HL-60 (cell line): Measurements from ENCODE around the gene MANBA.

ENCODE experiments used
- DNase-seq, 2 experiments: peaks; one replicate each; pipeline ENCODE4 v3.0.0-alpha.2; 2010 to 2020; ENCODE audit warnings: low read depth in 1 of 2, low spot score in 1 of 2
- H3K27ac ChIP-seq: fragments of 250-450 bp; sonication (Bioruptor Pico); replicated peaks from 2 replicates; pipeline ENCODE4 v1.5.1; 2020; ENCODE audit warnings: mild to moderate bottlenecking, moderate library complexity
- H3K27me3 ChIP-seq: fragments of 250-450 bp; sonication (Bioruptor Pico); 2 replicates; pipeline ENCODE4 v1.5.1; 2021; ENCODE audit warnings: mild to moderate bottlenecking, moderate library complexity; ENCODE audit not compliant: insufficient read depth, poor library complexity, severe bottlenecking
- H3K4me3 ChIP-seq: replicated peaks from 2 replicates; pipeline ENCODE4 v1.5.1; 2011; ENCODE audit warnings: mild to moderate bottlenecking, control low read depth, low read length; ENCODE audit not compliant: insufficient read depth
- CTCF ChIP-seq: IDR thresholded peaks from one replicate; pipeline ENCODE4 v1.5.1; 2011; ENCODE audit warnings: low read length, control low read depth, inconsistent platforms; ENCODE audit not compliant: insufficient read depth
- GABPA ChIP-seq: IDR thresholded peaks from 2 replicates; pipeline ENCODE4 v1.6.1; 2012; ENCODE audit warnings: low read depth
- POLR2AphosphoS5 ChIP-seq: IDR thresholded peaks from 2 replicates; pipeline ENCODE4 v1.6.1; 2012; ENCODE audit warnings: low read depth
- REST ChIP-seq: IDR thresholded peaks from 2 replicates; pipeline ENCODE4 v1.6.1; 2012; ENCODE audit warnings: low read depth; ENCODE audit not compliant: insufficient replicate concordance
- SPI1 ChIP-seq: IDR thresholded peaks from 2 replicates; pipeline ENCODE4 v1.6.1; 2012; ENCODE audit warnings: low read depth, mild to moderate bottlenecking, borderline replicate concordance

The MANBA gene

GRCh38 chr4:102693262-102693850 lies 67.4 kb downstream of the MANBA start:
- H3K27ac ChIP-seq, result no peak overlapping the region
- H3K27me3 ChIP-seq, result no peaks in the 10 kb centered on the region
- H3K4me3 ChIP-seq, result no peak overlapping the region
- TF ChIP-seq CTCF (no peak), GABPA (no peak), SPI1 (no peak), POLR2AphosphoS5 (no peak), REST (no peak)
- no peak for DNase-seq

GRCh38 chr4:102692474-102692873 lies 68.3 kb downstream of the MANBA start:
- TF ChIP-seq POLR2AphosphoS5 (no peak), SPI1 (no peak), CTCF (no peak), GABPA (no peak), REST (no peak)
- H3K27me3 ChIP-seq, result no peaks in the 10 kb centered on the region
- no peak overlapping the region for H3K27ac ChIP-seq
- no peak for DNase-seq
- H3K4me3 ChIP-seq, result no peak overlapping the region

GRCh38 chr4:102687982-102688433 lies 72.8 kb downstream of the MANBA start:
- Histone ChIP-seq H3K4me3 (no peak overlapping the region), H3K27ac (no peak overlapping the region), H3K27me3 (no peaks in the 10 kb centered on the region)
- no peak for TF ChIP-seq CTCF
- DNase-seq, result no peak

- DNase-seq, result no peak
- Histone ChIP-seq H3K27ac (no peak overlapping the region), H3K27me3 (no peaks in the 10 kb centered on the region), H3K4me3 (no peak overlapping the region)
- no peak for TF ChIP-seq SPI1
- TF ChIP-seq REST, result no peak
- no peak for TF ChIP-seq POLR2AphosphoS5
- TF ChIP-seq CTCF, result no peak
- no peak for TF ChIP-seq GABPA
Measured at GRCh38 chr4:102687373-102687981, 73.3 kb downstream of the MANBA start.
